ENCODE measurements around the gene NEU2. TPM values are rescaled to one million over a fixed set of nuclear protein-coding genes. Genes with fewer than 3 reads are reported as not detected.

NEU2 gene
- polyA plus RNA-seq, 2 of the 4 experiments (the other 2 are of a cell fraction): not detected

GRCh38 chr2:232997749-232998665 lies 34.5 kb upstream of the NEU2 start:
- TF ChIP-seq HOXB13 (CRISPR knock-in tag; IDR thresholded peaks at IDR 0.05; ENCODE audit: low read depth) (no peak), TFCP2L1 (CRISPR knock-in tag; IDR thresholded peaks at IDR 0.05) (no peak), HOXB5 (CRISPR knock-in tag; IDR thresholded peaks at IDR 0.05) (no peak), CTCF (IDR thresholded peaks at IDR 0.05) (no peak), ZFP36 (IDR thresholded peaks at IDR 0.05; ENCODE audit: borderline replicate concordance, partially characterized antibody) (no peak), ESRRA (IDR thresholded peaks at IDR 0.05; ENCODE audit: borderline replicate concordance, low read length) (no peak), RFX5 (IDR thresholded peaks at IDR 0.05) (no peak), JUN (IDR thresholded peaks at IDR 0.05) (no peak), EHF (CRISPR knock-in tag; IDR thresholded peaks at IDR 0.05) (no peak), HDAC2 (IDR thresholded peaks at IDR 0.05) (no peak)
- no peak overlapping the region for H3K4me2 ChIP-seq
- POLR2A ChIA-PET: no interaction called here
- H3K9me3 ChIP-seq: no peaks in the 10 kb centered on the region
- 92% methylated on average over 15 of the region's 18 CpGs for WGBS (ENCODE audit: missing lambda C conversion rate)
- CTCF ChIA-PET: interaction anchor here (0.5 kb wide), 1 partner anchor 64 kb away, joined by 6 read pairs; no protein-coding TSS in a partner anchor
- FAIRE-seq (no peak), ATAC-seq (no peak; a peak in 1 of 6 replicates), DNase-seq (ENCODE audit: low read depth in 1 of 2, low spot score in 1 of 2) (no peak)
- peak overlapping the region in 1 of 2 experiments; percentile 60; a peak in 3 of 6 replicates for H3K27ac ChIP-seq
- no peak overlapping the region for H3K4me3 ChIP-seq
- no peaks in the 10 kb centered on the region for H3K4me1 ChIP-seq

GRCh38 chr2:232998666-232998985 lies 33.8 kb upstream of the NEU2 start:
- H3K4me1 ChIP-seq: no peaks in the 10 kb centered on the region
- CTCF ChIA-PET: no interaction called here
- DNase-seq (ENCODE audit: low read depth in 1 of 2, low spot score in 1 of 2): no peak
- H3K4me3 ChIP-seq: no peak overlapping the region
- H3K27ac ChIP-seq: peak overlapping the region in 1 of 2 experiments; percentile 60; a peak in 3 of 6 replicates
- no peak for FAIRE-seq
- no peaks in the 10 kb centered on the region for H3K9me3 ChIP-seq
- no peak for TF ChIP-seq USF2 (IDR thresholded peaks at IDR 0.05)
- TF ChIP-seq HOXB5 (CRISPR knock-in tag; IDR thresholded peaks at IDR 0.05): no peak
- TF ChIP-seq FOXS1 (CRISPR knock-in tag; IDR thresholded peaks at IDR 0.05): no peak
- no peak for TF ChIP-seq MAX (IDR thresholded peaks at IDR 0.05)
- no peak for TF ChIP-seq RAD21 (conservative IDR thresholded peaks at IDR 0.05 in 1 of 2, IDR thresholded peaks at IDR 0.05 in 1 of 2)
- TF ChIP-seq CHD4 (IDR thresholded peaks at IDR 0.05; ENCODE audit: borderline replicate concordance): no peak
- no peak for TF ChIP-seq HES2 (IDR thresholded peaks at IDR 0.05)
- no peak for TF ChIP-seq ZFP36 (IDR thresholded peaks at IDR 0.05; ENCODE audit: borderline replicate concordance, partially characterized antibody)
- no peak for TF ChIP-seq PHF8 (IDR thresholded peaks at IDR 0.05; ENCODE audit: borderline replicate concordance, low read depth)
- no peak for TF ChIP-seq ZC3H11A (IDR thresholded peaks at IDR 0.05)
- TF ChIP-seq RFX5 (IDR thresholded peaks at IDR 0.05): no peak
- TF ChIP-seq TFCP2L1 (CRISPR knock-in tag; IDR thresholded peaks at IDR 0.05): no peak
- POLR2A ChIA-PET: no interaction called here
- WGBS (ENCODE audit: missing lambda C conversion rate): 95% methylated on average over 2 of the region's 5 CpGs
- no peak for ATAC-seq
- no peak overlapping the region for H3K4me2 ChIP-seq

GRCh38 chr2:232999354-232999753 lies 33.1 kb upstream of the NEU2 start:
- DNase-seq (ENCODE audit: low read depth in 1 of 2, low spot score in 1 of 2): no peak
- no peaks in the 10 kb centered on the region for H3K9me3 ChIP-seq
- ChIA-PET CTCF (no interaction called here), POLR2A (no interaction called here)
- 87% methylated on average over 7 of the region's 7 CpGs for WGBS (ENCODE audit: missing lambda C conversion rate)
- H3K27ac ChIP-seq: peak overlapping the region in 1 of 2 experiments; percentile 30; a peak in 2 of 6 replicates
- FAIRE-seq: no peak
- no peaks in the 10 kb centered on the region for H3K4me1 ChIP-seq
- TF ChIP-seq NFE2L2 (conservative IDR thresholded peaks at IDR 0.05; ENCODE audit: low read length) (no peak), FOSB (CRISPR knock-in tag; IDR thresholded peaks at IDR 0.05) (no peak), EHMT2 (IDR thresholded peaks at IDR 0.05; ENCODE audit: low read depth) (no peak), JUN (IDR thresholded peaks at IDR 0.05) (no peak), RAD21 (conservative IDR thresholded peaks at IDR 0.05 in 1 of 2, IDR thresholded peaks at IDR 0.05 in 1 of 2) (no peak), USF2 (IDR thresholded peaks at IDR 0.05) (no peak), CHD2 (IDR thresholded peaks at IDR 0.05; ENCODE audit: low read length, partially characterized antibody) (no peak), HOXA7 (CRISPR knock-in tag; IDR thresholded peaks at IDR 0.05) (no peak), BHLHE40 (IDR thresholded peaks at IDR 0.05; ENCODE audit: low read depth, low read length) (no peak), HMGXB4 (CRISPR knock-in tag; IDR thresholded peaks at IDR 0.05; ENCODE audit: borderline replicate concordance) (no peak), HDAC2 (IDR thresholded peaks at IDR 0.05) (no peak), CBX2 (IDR thresholded peaks at IDR 0.05; ENCODE audit: borderline replicate concordance, low read depth) (no peak), ZC3H11A (IDR thresholded peaks at IDR 0.05) (no peak), SREBF2 (IDR thresholded peaks at IDR 0.05) (no peak)
- H3K4me2 ChIP-seq: no peak overlapping the region
- H3K4me3 ChIP-seq: no peak overlapping the region
- ATAC-seq: peak in 1 of 2 experiments; percentile 71; a peak in 3 of 6 replicates

All from A549 (cell line).